Fibroblast of lung (primary cell): Measurements from ENCODE around the gene TFAP2C. TPM values are rescaled to one million over a fixed set of nuclear protein-coding genes. Genes with fewer than 3 reads are reported as not detected.

ENCODE experiments used
- DNase-seq, 2 donors: peaks; one replicate each; pipeline versions ENCODE4 v3.0.0 to v3.0.0-alpha.2; 2010; ENCODE audit warnings: low read depth in 2 of 2
- H2AFZ ChIP-seq: 2 replicates; pipeline ENCODE4 v1.5.1; 2012; ENCODE audit warnings: low read length, control low read depth, inconsistent platforms
- H3K27ac ChIP-seq: 2 replicates; pipeline ENCODE4 v1.5.1; 2011; ENCODE audit warnings: low read length, control low read depth; ENCODE audit not compliant: insufficient read depth
- H3K27me3 ChIP-seq: 2 replicates; pipeline ENCODE4 v1.5.1; 2011; ENCODE audit warnings: mild to moderate bottlenecking, low read length; ENCODE audit not compliant: control insufficient read depth, insufficient read depth
- H3K36me3 ChIP-seq: 2 replicates; pipeline ENCODE4 v1.5.1; 2011; ENCODE audit warnings: low read length; ENCODE audit not compliant: control insufficient read depth, insufficient read depth
- H3K4me1 ChIP-seq: 2 replicates; pipeline ENCODE4 v1.5.1; 2011; ENCODE audit warnings: low read length; ENCODE audit not compliant: control insufficient read depth, insufficient read depth; ENCODE audit errors: extremely low read depth
- H3K4me2 ChIP-seq: 2 replicates; pipeline ENCODE4 v1.5.1; 2011; ENCODE audit warnings: low read length, control low read depth; ENCODE audit not compliant: insufficient read depth; ENCODE audit errors: extremely low read depth
- H3K4me3 ChIP-seq, 4 experiments: fragments of 200-600 bp in 1 of 4; sonication (generic) in 1 of 4; replicated peaks in 1 of 4; 2 replicates each; pipeline ENCODE4 v1.5.1; 2011 to 2016; ENCODE audit warnings: low read length in 4 of 4, low read depth in 3 of 4, mild to moderate bottlenecking in 3 of 4, control low read depth in 2 of 4, inconsistent platforms in 1 of 4, mixed read lengths in 1 of 4; ENCODE audit not compliant: insufficient read depth in 1 of 4; ENCODE audit errors: control extremely low read depth in 1 of 4
- H3K79me2 ChIP-seq: 2 replicates; pipeline ENCODE4 v1.5.1; 2012; ENCODE audit warnings: mild to moderate bottlenecking, low read length, inconsistent platforms; ENCODE audit not compliant: control insufficient read depth, insufficient read depth
- H3K9ac ChIP-seq: 2 replicates; pipeline ENCODE4 v1.5.1; 2011; ENCODE audit warnings: mild to moderate bottlenecking, low read length, control low read depth; ENCODE audit not compliant: insufficient read depth
- H3K9me3 ChIP-seq: 2 replicates; pipeline ENCODE4 v1.5.1; 2012; ENCODE audit warnings: low read depth, low read length; ENCODE audit not compliant: control insufficient read depth, insufficient read depth
- H4K20me1 ChIP-seq: 2 replicates; pipeline ENCODE4 v1.5.1; 2011; ENCODE audit warnings: low read length; ENCODE audit not compliant: control insufficient read depth, insufficient read depth; ENCODE audit errors: extremely low read depth
- CTCF ChIP-seq, 2 donors: IDR thresholded peaks in 1 of 2; conservative IDR thresholded peaks in 1 of 2; 1 replicate in 1 of 2; 2 replicates in 1 of 2; pipeline ENCODE4 v1.5.1; 2011 to 2012; ENCODE audit warnings: low read length in 2 of 2, control low read depth in 1 of 2, inconsistent platforms in 1 of 2, low read depth in 1 of 2, mild to moderate bottlenecking in 1 of 2
- EZH2 ChIP-seq: IDR thresholded peaks from 2 replicates; pipeline ENCODE4 v1.5.1; 2012; ENCODE audit warnings: low read length, control low read depth, mild to moderate bottlenecking; ENCODE audit errors: missing control alignments
- polyA plus RNA-seq, 2 donors: library from polyadenylated mRNA; depleted of rRNA in 1 of 2; stranded (reverse) in 1 of 2; unstranded in 1 of 2; fragments of >200 nt; gene quantifications; 2 replicates each; pipeline ENCODE4 v1.2.1, GENCODE V29; 2011 to 2012; ENCODE audit warnings: missing spikeins in 1 of 2
- total RNA-seq: library from RNA; depleted of rRNA; stranded (reverse); fragments of >200 nt; gene quantifications from 2 replicates; pipeline ENCODE4 v1.2.1, GENCODE V29; 2014

The TFAP2C gene
- total and polyA plus RNA-seq, 2 donors (not counting 1 experiment from before 2014, with no cell fraction given), result 0.39 TPM; not detected in 1

- H3K4me2 ChIP-seq, result no peak overlapping the region
- H3K4me3 ChIP-seq, result no peak overlapping the region
- H3K27me3 ChIP-seq, result no peaks in the 10 kb centered on the region
- H4K20me1 ChIP-seq, result no peaks in the 10 kb centered on the region
- DNase-seq, result no peak
- no peak overlapping the region for H3K27ac ChIP-seq
- no peaks in the 10 kb centered on the region for H3K9me3 ChIP-seq
- H3K4me1 ChIP-seq, result no peaks in the 10 kb centered on the region
- H3K9ac ChIP-seq, result no peak overlapping the region
- TF ChIP-seq CTCF (conservative IDR thresholded peaks at IDR 0.05 in 1 of 2, IDR thresholded peaks at IDR 0.05 in 1 of 2; ENCODE audit: low read depth in 1 of 2, low read length in 2 of 2) (no peak), EZH2 (no peak)
- H3K79me2 ChIP-seq, result no peaks in the 10 kb centered on the region
- no peaks in the 10 kb centered on the region for H3K36me3 ChIP-seq
- H2AFZ ChIP-seq, result no peak overlapping the region
These were observed 8.5 kb downstream of the TFAP2C start for GRCh38 chr20:56637576-56637975.

GRCh38 chr20:56646599-56646998 is 17.5 kb downstream of the TFAP2C start:
- H3K4me3 ChIP-seq, result no peak overlapping the region
- no peaks in the 10 kb centered on the region for H4K20me1 ChIP-seq
- no peaks in the 10 kb centered on the region for H3K27me3 ChIP-seq
- TF ChIP-seq CTCF (conservative IDR thresholded peaks at IDR 0.05 in 1 of 2, IDR thresholded peaks at IDR 0.05 in 1 of 2; ENCODE audit: low read depth in 1 of 2, low read length in 2 of 2) (no peak), EZH2 (no peak)
- no peak overlapping the region for H2AFZ ChIP-seq
- H3K4me2 ChIP-seq, result no peak overlapping the region
- H3K27ac ChIP-seq, result no peak overlapping the region
- DNase-seq, result no peak
- no peak overlapping the region for H3K9ac ChIP-seq
- no peaks in the 10 kb centered on the region for H3K9me3 ChIP-seq
- no peaks in the 10 kb centered on the region for H3K79me2 ChIP-seq
- no peaks in the 10 kb centered on the region for H3K4me1 ChIP-seq
- no peaks in the 10 kb centered on the region for H3K36me3 ChIP-seq

GRCh38 chr20:56653211-56653610 is 24.1 kb downstream of the TFAP2C start:
- H3K27me3 ChIP-seq, result no peaks in the 10 kb centered on the region
- no peak overlapping the region for H2AFZ ChIP-seq
- no peaks in the 10 kb centered on the region for H3K9me3 ChIP-seq
- DNase-seq, result peak in 1 of 2 donors; percentile 23
- H3K36me3 ChIP-seq, result no peaks in the 10 kb centered on the region
- no peaks in the 10 kb centered on the region for H3K4me1 ChIP-seq
- no peak overlapping the region for H3K9ac ChIP-seq
- TF ChIP-seq CTCF (conservative IDR thresholded peaks at IDR 0.05 in 1 of 2, IDR thresholded peaks at IDR 0.05 in 1 of 2; ENCODE audit: low read depth in 1 of 2, low read length in 2 of 2), result no peak
- TF ChIP-seq EZH2, result no peak
- no peak overlapping the region for H3K27ac ChIP-seq
- no peak overlapping the region for H3K4me3 ChIP-seq
- H3K4me2 ChIP-seq, result no peak overlapping the region
- no peaks in the 10 kb centered on the region for H3K79me2 ChIP-seq
- no peaks in the 10 kb centered on the region for H4K20me1 ChIP-seq
